A549 treated with CORT108297 at 1 μM for 4 hours (cell line): ENCODE data around the gene CACNA1I. TPM values are rescaled to one million over a fixed set of nuclear protein-coding genes. Genes with fewer than 3 reads are reported as not detected.

ENCODE experiments used
- total RNA-seq: library from RNA; stranded (reverse); fragments of 200-300 nt; extraction: Qiagen RNA extraction; gene quantifications from 5 replicates; pipeline ENCODE4 v1.2.3, GENCODE V29; 2022

CACNA1I gene
- total RNA-seq, result 0.02 to 0.07 TPM (median 0.03 TPM) in 5 replicates

DNA sequence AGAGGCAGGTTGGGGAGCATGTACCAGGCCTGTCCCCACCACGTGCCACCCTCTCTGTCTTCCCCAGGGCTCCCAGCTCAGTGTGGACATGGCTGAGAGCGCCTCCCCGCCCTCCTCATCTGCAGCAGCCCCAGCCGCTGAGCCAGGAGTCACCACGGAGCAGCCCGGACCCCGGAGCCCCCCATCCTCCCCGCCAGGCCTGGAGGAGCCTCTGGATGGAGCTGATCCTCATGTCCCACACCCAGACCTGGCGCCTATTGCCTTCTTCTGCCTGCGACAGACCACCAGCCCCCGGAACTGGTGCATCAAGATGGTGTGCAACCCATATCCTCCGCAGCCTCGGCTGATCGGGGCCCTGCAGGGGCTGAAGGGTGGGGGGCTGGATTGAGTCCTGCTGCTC is at the start of gene CACNA1I:
Gene CACNA1I (plus strand): TSS at position 89 of the 400 bp plus-strand sequence. CDS start 0 bp downstream, at position 89.

DNA sequence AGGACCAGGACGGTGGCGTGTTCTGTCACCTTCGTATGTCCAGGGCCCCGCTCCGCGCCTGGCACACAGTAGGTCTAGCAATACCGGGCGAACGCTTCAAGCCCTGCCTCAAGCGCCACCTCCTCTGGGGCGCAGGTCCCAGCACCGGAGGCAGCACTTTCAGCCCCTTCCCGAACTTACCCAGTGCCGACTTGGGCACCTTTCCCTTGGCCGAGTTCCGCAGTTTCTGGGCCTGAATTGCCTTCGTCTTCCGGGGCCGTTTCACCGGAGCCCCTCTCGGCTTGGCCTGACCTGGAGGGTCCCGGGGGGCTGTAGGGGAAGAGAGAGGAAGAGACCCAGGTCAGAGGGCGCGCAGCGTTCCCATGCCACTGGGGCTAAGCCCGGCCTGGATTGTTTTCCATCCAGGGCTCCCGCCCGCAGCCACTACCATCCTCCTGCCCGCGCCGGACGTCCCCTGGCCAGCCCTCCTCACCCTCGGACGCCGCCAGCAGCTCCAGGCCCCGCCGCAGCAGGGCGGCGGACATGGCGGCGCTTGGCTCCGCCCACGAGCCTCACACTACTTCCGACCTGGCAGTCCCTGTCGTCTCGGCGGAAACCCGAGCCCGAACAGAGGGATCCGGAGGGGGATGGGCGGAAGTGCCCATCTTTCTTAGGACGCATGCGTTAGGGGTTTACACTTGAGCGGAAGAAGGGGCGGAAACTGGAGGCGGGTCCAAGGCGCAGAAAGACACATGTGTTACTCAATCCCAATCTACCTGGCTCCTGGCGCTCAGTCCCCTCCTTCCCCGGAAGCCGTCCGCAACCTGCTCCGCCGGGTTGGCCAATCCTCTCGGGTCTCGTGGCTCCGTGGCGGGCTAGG is 38.1 kb upstream of the CACNA1I start, which contains the start of gene RPS19BP1:
Gene RPS19BP1 (minus strand): TSS at position 534 of the 859 bp plus-strand sequence. CDS start 10 bp downstream, at position 524.

Other genes with a start within 250 kb of the CACNA1I start
- 7.9 to 13.7 TPM (median 12.1 TPM) in 5 replicates for gene SYNGR1, start 220.8 kb upstream of the CACNA1I start, total RNA-seq
- gene TAB1, start 171.0 kb upstream of the CACNA1I start, total RNA-seq, result 8.4 to 12.3 TPM (median 11.6 TPM) in 5 replicates
- 0.28 to 0.57 TPM (median 0.47 TPM) in 5 replicates for gene MGAT3, start 113.7 kb upstream of the CACNA1I start, total RNA-seq
- gene MIEF1, start 68.5 kb upstream of the CACNA1I start, total RNA-seq, result 22.9 to 25.9 TPM (median 23.9 TPM) in 5 replicates
- gene ATF4, start 50.2 kb upstream of the CACNA1I start, total RNA-seq, result 310 to 392 TPM (median 356 TPM) in 5 replicates
- 82.5 to 123 TPM (median 108 TPM) in 5 replicates for gene RPS19BP1, start 38.0 kb upstream of the CACNA1I start, total RNA-seq